PC-3 (cell line): ENCODE results near the gene WDFY4.

ENCODE experiments used
- CTCF ChIP-seq: fragments of 300-600 bp; sonication (generic); conservative IDR thresholded peaks from 2 replicates; pipeline ENCODE4 v1.5.1; 2017; ENCODE audit warnings: antibody characterized with exemption, low read depth, mild to moderate bottlenecking, low read length
- EZH2phosphoT487 ChIP-seq: fragments of 300-600 bp; sonication (generic); IDR thresholded peaks from 2 replicates; pipeline ENCODE4 v1.6.1; 2018; ENCODE audit warnings: mild to moderate bottlenecking, antibody characterized with exemption, low read length, borderline replicate concordance

GRCh38 chr10:48901319-48901718 is 216.6 kb downstream of the WDFY4 start:
- TF ChIP-seq CTCF (no peak), EZH2phosphoT487 (no peak)
